Colonic mucosa (tissue), 4 donors: ENCODE data around the gene TMEM140. TPM values are rescaled to one million over a fixed set of nuclear protein-coding genes. Genes with fewer than 3 reads are reported as not detected.

Experiments used
- DNase-seq: peaks from one replicate; pipeline ENCODE4 v3.0.0-alpha.2; 2020
- H3K27ac ChIP-seq: fragments of 200-600 bp; one replicate; pipeline ENCODE4 v1.8.0; 2021
- H3K27me3 ChIP-seq: fragments of 200-600 bp; one replicate; pipeline ENCODE4 v1.8.0; 2021
- H3K36me3 ChIP-seq: fragments of 200-600 bp; one replicate; pipeline ENCODE4 v1.8.0; 2021
- H3K4me1 ChIP-seq: fragments of 200-600 bp; one replicate; pipeline ENCODE4 v1.8.0; 2021; ENCODE audit warnings: mild to moderate bottlenecking
- H3K4me3 ChIP-seq: fragments of 200-600 bp; one replicate; pipeline ENCODE4 v1.8.0; 2021
- H3K9ac ChIP-seq, 2 donors: one replicate each; pipeline ENCODE4 v1.7.0; 2013; ENCODE audit warnings: control low read depth in 2 of 2, low read depth in 2 of 2, low read length in 2 of 2
- H3K9me3 ChIP-seq: fragments of 200-600 bp; one replicate; pipeline ENCODE4 v1.8.0; 2021
- intact Hi-C: fragments of 100-400 bp; cut with DNase I; formaldehyde crosslinking; loops from one replicate; pipeline ENCODE4 v1.14.1; 2022
- total RNA-seq, 2 donors: library from RNA; stranded (reverse); fragmentation: NEBNext Ultra II Directional in 1 of 2; extraction: Animal tissue kit (Norgen Biotek cat#: 25700) in 1 of 2; gene quantifications; one replicate each; pipeline ENCODE4 v1.2.1, GENCODE V29; 2021
- TF ChIP-seq, protein P1 (sequence below): fragments of 200-600 bp; IDR thresholded peaks from one replicate; pipeline ENCODE4 v1.8.0; 2022; ENCODE audit warnings: antibody characterized with exemption, mild to moderate bottlenecking
- donor health status: healthy.
- donor health status: DM: no; HTN: no; CAD: no.
- donor health status: DM: no; HTN: no; CAD: no.

The TMEM140 gene
- total RNA-seq, 2 donors from 2014 or later: 3.8 to 11.9 TPM

- peak overlapping the region; percentile 10 for H3K27ac ChIP-seq
- H3K4me3 ChIP-seq: no peak overlapping the region
- DNase-seq: no peak
- no peaks in the 10 kb centered on the region for H3K36me3 ChIP-seq
- no peaks in the 10 kb centered on the region for H3K27me3 ChIP-seq
- intact Hi-C loops: no loop called here
- no peaks in the 10 kb centered on the region for H3K4me1 ChIP-seq
- TF ChIP-seq, protein P1, sequence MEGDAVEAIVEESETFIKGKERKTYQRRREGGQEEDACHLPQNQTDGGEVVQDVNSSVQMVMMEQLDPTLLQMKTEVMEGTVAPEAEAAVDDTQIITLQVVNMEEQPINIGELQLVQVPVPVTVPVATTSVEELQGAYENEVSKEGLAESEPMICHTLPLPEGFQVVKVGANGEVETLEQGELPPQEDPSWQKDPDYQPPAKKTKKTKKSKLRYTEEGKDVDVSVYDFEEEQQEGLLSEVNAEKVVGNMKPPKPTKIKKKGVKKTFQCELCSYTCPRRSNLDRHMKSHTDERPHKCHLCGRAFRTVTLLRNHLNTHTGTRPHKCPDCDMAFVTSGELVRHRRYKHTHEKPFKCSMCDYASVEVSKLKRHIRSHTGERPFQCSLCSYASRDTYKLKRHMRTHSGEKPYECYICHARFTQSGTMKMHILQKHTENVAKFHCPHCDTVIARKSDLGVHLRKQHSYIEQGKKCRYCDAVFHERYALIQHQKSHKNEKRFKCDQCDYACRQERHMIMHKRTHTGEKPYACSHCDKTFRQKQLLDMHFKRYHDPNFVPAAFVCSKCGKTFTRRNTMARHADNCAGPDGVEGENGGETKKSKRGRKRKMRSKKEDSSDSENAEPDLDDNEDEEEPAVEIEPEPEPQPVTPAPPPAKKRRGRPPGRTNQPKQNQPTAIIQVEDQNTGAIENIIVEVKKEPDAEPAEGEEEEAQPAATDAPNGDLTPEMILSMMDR: no peak
- no peak overlapping the region for H3K9ac ChIP-seq
- H3K9me3 ChIP-seq: no peaks in the 10 kb centered on the region
These were observed 3.3 kb downstream of the TMEM140 start for GRCh38 chr7:135151132-135151531.

GRCh38 chr7:135151533-135151932 is 3.7 kb downstream of the TMEM140 start:
- no peak overlapping the region for H3K9ac ChIP-seq
- no peaks in the 10 kb centered on the region for H3K36me3 ChIP-seq
- H3K4me1 ChIP-seq: no peaks in the 10 kb centered on the region
- DNase-seq: no peak
- peak overlapping the region; percentile 10 for H3K27ac ChIP-seq
- no peak overlapping the region for H3K4me3 ChIP-seq
- intact Hi-C loops: no loop called here
- no peaks in the 10 kb centered on the region for H3K27me3 ChIP-seq
- H3K9me3 ChIP-seq: no peaks in the 10 kb centered on the region
- TF ChIP-seq, protein P1: no peak

DNA sequence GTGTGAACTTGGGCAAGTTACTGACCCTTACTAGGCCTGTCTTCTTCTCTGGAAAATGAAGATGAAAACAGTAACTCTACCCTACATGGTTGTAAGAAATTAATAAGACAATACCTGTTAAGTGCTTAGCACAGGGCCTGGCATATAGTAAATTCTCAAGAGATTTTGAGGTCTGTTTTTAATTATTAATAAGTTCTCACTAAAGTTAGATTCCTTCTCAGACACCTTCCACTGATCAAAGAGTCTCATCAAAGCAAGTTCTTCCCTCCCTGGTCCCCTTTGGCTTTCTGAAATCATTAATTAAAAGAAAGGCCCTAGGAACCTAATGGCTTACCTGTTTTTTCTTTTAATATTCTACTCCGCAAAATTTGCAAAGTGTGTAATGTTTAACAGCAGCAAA is 4.6 kb downstream of the TMEM140 start:
- Histone ChIP-seq H3K27me3 (no peaks in the 10 kb centered on the region), H3K27ac (no peak overlapping the region), H3K4me1 (no peaks in the 10 kb centered on the region), H3K9ac (no peak overlapping the region), H3K9me3 (no peaks in the 10 kb centered on the region), H3K36me3 (no peaks in the 10 kb centered on the region), H3K4me3 (no peak overlapping the region)
- intact Hi-C loops: no loop called here
- TF ChIP-seq, protein P1: no peak
- DNase-seq: no peak

DNA sequence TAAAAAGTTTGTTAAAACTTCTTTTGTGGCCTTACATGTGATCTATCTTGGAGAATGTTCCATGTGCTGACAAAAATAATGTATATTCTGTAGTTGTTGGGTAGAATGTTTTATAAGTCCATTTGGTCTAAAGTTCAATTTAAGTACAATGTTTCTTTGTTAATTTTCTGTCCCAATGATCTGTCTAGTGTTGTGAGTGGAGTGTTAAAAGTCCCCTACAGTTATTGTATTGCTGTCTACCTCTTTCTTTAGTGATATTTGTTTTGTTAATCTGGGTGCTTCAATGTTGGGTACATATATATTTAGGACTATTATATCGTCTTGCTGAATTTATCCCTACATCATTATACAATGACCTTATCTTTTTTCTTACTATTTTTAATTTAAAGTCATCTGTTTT is 6.9 kb downstream of the TMEM140 start:
- H3K36me3 ChIP-seq: no peaks in the 10 kb centered on the region
- no peaks in the 10 kb centered on the region for H3K9me3 ChIP-seq
- no peak overlapping the region for H3K4me3 ChIP-seq
- no peaks in the 10 kb centered on the region for H3K27me3 ChIP-seq
- H3K4me1 ChIP-seq: no peaks in the 10 kb centered on the region
- no peak overlapping the region for H3K27ac ChIP-seq
- DNase-seq: no peak
- TF ChIP-seq, protein P1: no peak
- no peak overlapping the region for H3K9ac ChIP-seq
- intact Hi-C loops: no loop called here

DNA sequence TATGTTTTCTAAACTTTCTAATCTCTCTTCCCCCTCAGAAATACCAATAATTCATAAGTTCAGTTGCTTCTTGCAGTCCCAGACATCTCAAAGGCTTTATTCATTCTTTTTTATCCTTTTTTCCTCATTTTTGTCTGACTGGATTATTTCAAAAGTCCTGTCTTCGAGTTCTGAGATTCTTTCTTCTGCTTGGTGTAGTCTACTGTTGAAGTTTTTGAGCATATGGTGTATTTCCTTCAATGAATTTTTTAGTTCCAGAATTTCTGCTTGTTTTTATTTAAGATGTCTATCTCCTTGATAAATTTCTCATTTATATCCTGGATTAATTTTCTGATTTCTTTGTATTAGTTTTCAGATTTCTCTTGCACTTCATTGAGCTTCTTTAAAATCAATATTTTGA is 8.4 kb downstream of the TMEM140 start:
- H3K4me1 ChIP-seq: no peaks in the 10 kb centered on the region
- no peaks in the 10 kb centered on the region for H3K36me3 ChIP-seq
- TF ChIP-seq, protein P1: no peak
- no peaks in the 10 kb centered on the region for H3K9me3 ChIP-seq
- no peaks in the 10 kb centered on the region for H3K27me3 ChIP-seq
- intact Hi-C loops: no loop called here
- no peak overlapping the region for H3K27ac ChIP-seq
- no peak overlapping the region for H3K4me3 ChIP-seq
- H3K9ac ChIP-seq: no peak overlapping the region
- no peak for DNase-seq

DNA sequence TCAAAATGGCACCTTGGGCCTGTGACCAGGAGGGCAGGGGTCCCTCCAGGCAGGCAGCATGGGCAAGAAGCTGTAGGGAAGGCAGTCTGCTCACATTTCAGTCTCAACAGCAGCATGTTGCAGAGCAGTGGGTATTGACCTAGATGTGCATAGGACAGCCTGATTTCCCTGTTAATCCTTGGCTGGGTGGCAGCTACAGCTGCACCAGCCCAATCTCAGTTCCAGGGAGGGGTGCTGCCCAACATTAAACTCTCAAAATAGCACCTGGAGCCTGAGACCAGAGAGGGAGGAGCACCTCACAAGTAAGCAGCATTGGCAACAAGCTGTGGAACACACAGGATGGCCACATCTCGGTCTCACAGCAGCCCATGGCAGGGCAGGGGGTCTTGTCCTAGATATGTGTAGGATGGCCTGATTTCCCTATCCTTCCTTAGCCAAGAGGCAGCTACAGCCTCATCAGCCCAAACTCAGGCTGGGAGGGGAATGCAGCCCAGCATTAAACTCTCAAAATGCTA is 10.3 kb downstream of the TMEM140 start:
- Histone ChIP-seq H3K36me3 (no peaks in the 10 kb centered on the region), H3K4me1 (no peaks in the 10 kb centered on the region), H3K9me3 (no peaks in the 10 kb centered on the region), H3K9ac (no peak overlapping the region), H3K27ac (no peak overlapping the region), H3K27me3 (no peaks in the 10 kb centered on the region), H3K4me3 (no peak overlapping the region)
- TF ChIP-seq, protein P1: no peak
- no peak for DNase-seq
- intact Hi-C loops: no loop called here
